Right renal pelvis (tissue), 4 donors: ENCODE data around the gene SEC61B. TPM values are rescaled to one million over a fixed set of nuclear protein-coding genes. Genes with fewer than 3 reads are reported as not detected.
A peak's percentile ranks its signal among the peaks of the same experiment; 100 is the strongest.

Experiments
- DNase-seq, 4 donors: peaks; one replicate each; pipeline ENCODE4 v3.0.0-alpha.2; 2013; ENCODE audit warnings: low read depth in 4 of 4, low spot score in 3 of 4, missing footprints in 1 of 4
- polyA plus RNA-seq, 4 donors: library from polyadenylated mRNA; unstranded; fragments of 120-200 nt; gene quantifications; one replicate each; pipeline ENCODE4 v1.2.1, GENCODE V29; 2013; ENCODE audit not compliant: insufficient read length in 4 of 4

Gene SEC61B
- 100 to 1,000 TPM; 143 to 176 (median 158) TPM for polyA plus RNA-seq

DNA sequence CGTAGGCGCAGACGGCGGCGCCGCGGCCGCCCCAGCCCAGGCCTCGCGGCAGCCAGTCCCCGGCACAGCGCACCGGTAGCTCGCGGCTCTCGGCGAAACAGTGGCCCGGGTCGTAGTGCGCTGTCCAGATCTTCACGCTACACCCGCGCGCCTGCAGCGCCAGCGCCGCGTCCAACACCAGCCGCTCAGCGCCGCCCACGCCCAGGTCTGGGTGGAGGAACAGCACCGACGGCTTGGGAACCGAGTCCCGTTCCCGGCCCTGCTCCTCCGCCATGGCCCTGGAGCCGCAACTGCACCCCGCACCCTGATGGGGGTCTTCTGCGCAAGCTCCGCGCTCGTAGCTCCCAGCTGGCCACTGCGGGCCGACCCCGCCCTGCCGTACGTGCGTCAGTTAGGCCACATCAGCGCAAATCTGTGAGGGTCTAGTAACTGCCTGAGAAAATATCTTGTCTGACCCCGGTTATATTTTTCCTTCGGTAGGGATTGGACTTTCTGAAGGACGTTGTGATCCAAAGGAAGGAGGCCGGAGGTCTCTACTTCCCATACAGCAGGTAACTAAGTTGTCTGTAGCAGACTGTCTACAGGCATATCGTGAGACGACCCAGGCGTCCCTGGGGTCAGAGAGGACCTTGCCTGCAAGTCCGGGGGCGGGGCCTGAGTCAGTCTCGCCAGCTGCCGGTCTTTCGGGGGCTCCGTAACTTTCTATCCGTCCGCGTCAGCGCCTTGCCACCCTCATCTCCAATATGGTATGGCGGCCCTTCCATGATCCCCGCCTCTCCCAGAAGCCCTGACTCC lies at the start of gene SEC61B, which contains the start of gene ALG2:
Gene SEC61B (plus strand): TSS at position 662 of the 795 bp plus-strand sequence. CDS start 82 bp downstream, at position 744.
Gene ALG2 (minus strand): TSS at position 322 of the 795 bp plus-strand sequence. CDS start 48 bp downstream, at position 274.
- peak; percentile 84 to 96 (median 89) for DNase-seq

DNA sequence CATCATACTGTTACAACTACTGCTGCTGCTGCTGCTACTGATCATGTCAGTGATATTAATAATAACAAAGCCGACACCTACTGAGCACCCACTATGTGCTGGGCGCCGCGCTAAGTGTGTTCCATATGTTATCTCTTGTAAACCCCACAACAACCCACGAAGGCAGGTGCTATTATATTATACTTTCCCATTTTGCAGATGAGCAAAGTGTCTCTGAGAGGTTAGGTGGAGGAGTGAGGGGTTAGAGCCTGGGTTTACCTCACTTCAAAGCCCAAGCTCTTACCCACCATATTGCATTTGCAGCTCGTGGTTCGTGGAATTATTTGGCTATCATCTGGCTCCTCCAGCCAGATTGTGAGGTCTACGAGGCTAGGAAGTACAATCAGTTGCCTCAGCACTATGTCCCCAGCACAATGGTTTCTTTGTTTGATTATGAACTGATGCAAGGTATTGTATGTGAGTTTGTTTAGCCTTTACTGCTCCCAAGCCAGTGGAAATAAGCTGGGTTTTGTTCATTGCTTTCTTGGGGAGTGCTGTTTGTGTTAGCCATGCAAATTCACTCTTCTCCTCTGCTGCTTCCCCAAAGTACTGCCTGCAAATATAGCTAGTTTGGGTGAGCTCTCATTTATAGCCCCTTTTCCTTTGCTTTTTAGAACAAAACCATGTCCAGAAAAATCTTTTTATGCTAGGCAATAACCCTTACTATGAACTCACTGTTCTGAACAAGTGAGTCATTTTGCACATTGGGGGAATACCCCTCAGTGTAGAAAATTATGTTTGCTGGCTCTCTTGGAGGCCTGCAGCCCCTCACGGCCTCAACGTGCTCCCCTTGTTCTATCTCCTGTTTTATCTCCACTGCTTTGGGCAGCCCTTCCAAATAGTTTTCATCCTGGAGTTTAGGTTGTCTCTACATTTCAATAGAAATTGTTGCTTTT lies 48.2 kb upstream of the SEC61B start:
- DNase-seq = no peak

DNA sequence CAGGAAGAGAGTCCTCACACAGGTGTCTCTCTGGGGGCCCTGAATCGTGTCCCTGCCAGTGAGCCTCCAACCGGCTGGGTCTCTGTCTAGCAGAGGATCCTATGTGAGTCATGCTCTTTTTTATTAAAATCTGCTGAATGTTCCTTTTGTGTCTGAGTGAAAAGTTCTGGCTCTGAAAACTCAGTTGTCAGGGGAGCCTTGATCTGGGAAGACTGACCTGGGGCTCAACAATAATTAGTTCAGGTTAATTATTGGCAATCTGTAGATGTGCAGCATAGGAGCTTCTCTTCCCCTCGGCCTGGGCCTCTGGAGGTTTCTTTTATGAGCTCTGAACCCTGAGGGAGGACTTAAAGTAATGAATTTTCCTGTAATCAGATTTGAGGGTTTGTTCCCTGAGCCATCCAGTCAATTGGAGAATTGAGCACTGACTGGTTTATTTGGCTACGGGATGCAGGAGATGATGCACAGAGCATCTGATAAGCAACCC lies 45.5 kb upstream of the SEC61B start:
- no peak for DNase-seq

DNA sequence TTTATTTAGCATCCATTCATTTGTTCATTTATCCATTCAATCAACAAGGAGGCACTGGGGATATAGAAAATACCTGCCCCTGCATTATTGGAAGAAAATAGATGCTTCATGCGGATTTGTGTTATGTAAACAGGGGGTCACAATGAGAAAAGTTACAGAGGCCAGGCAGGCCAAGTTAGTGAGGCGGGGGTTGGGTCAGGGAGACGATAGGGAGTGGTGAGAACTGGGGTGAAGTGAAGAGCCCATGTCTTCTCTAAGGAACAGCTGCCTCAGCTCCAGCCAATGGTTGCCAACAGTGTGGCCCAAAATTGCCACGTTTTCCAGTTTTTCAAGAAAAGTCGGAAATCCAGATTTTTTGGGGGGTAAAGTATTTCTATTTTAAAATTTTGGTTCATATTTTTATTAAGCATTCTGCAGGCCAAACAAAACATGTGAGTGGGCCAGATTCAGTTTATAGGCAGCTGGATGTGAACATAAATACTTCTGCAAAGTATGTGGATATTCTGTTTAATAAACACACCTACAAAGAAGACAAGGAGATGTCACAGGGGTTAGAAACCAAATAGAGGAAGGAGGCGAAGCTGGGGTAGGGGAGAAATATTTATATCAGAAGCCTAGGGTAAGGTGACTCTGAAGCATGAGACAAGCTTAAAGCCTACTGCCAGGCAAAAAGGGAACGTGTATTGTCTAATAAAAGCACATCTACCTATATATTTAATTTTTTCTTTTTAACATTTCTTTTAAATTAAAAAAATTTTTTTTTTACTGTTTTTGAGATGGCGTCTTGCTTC lies 44.3 kb upstream of the SEC61B start:
- DNase-seq = no peak

DNA sequence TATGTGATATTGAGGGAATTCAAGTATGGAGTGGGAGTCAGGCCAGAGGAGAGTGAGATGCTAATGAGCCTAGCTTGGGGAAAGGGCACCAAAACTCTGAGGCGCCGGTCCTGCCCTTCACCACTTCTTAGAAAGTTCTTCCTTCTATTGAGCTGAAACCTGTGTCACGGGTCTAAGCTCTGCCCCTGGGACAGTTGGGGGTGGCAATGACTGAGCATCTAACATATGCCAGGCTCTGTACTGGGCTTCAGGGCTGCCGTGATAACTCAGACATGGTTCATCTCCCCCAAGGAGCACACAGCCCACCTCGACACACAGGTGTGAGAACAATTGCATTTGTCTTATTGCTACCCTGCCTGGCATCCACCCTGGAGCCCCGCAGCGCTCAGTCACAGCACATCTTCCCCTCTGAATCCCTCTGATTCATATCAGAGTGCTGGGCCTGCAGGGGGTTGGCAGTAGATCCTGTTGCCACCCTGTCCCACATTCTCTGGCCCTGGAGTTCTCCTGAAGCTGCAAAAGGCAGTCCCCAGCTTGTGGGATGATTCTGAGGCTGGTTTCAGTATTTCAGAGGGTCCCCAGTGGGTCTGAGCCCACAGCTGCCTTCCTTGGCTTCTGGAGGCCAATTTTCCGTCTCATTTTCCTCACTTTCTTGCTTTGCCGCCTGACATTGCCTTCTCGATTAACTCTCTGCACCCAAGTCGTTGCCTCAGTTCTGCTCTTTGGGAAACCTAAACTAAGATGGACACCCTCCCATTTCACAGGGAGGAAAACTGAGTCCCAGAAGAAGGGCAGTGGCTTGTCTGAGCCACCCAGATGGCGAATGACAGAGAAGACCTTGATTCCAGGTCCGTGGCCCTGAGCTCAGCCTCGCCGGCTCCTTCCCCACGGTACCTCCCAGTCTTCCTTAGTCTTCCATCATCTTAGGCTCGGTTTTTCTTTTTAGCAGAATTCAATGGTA lies 42.9 kb upstream of the SEC61B start:
- no peak for DNase-seq

DNA sequence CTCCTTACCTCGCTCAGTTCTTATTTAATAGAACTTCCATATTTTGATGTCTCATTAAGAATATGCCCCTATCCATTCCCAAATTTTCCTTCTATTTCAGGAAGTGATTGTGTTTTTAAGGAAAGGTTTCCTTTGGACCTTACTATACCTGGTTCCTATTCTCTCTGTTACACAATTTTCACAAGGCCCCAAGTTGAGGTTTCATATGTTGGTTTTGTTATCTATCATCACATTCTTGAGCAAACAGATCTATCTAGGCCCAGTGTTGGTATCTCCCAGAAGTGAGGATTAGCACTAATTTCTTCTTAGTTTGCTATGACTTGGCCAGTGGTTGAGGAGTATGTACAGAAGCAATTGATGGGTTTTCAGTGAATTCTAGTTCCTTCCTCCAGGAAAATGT lies 41.9 kb upstream of the SEC61B start:
- DNase-seq = no peak

DNA sequence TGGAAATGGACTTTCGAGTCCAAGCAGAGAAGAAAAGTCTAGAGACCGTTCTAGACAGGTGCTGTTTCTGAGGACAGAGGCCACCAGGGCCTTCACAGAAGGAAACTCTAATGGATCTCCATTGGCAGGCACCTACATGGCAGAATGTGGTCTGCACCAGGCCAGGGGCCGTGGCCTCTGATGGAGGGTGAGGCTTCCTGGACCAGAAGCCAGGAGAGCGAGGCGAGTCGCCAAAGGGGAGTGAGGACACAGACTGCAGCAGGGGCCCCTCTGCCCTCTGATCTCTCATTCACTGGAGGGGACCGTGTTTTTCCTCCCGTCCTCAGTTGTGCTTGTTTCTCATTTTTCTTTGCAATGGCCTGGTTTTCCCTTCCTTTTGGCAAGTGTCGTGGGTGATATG lies 41.4 kb upstream of the SEC61B start:
- no peak for DNase-seq

DNA sequence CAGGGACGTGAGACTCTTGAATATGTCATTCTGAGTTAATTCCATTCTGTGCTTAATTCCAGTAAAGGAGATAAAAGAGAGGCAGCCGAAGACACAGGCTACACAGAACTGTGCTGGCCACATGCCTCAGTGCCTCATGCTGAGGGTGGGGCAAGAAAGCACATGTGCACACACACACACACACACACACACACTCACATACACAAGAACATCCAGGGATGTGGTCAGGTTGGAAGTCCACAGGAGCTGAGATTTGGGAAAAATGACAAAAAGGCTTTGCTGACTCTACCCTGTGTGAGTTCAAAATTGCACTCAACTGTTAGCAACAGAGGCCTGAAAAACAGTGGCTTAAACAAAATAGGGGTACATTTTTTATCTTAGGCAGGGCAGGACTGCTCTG lies 40.9 kb upstream of the SEC61B start:
- DNase-seq = no peak

DNA sequence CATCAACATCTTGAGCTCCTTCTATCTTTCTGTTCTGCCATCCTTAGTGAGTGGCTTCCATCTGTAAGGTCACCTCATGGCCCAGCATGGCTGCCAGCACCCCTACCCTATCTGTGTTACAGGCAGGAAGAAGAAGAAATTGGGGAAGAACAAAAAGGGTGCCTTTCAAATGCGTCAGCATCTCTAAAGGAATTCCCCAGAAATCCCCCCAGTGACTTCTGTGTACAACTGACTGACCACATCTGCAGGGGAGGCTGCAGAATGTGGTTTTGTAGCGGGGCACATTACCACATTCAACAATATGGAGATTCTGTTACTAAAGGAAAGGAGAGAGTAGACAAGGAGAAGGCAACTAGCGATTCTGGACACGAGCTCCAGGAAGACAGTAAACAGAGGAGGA lies 40.5 kb upstream of the SEC61B start:
- DNase-seq = no peak

DNA sequence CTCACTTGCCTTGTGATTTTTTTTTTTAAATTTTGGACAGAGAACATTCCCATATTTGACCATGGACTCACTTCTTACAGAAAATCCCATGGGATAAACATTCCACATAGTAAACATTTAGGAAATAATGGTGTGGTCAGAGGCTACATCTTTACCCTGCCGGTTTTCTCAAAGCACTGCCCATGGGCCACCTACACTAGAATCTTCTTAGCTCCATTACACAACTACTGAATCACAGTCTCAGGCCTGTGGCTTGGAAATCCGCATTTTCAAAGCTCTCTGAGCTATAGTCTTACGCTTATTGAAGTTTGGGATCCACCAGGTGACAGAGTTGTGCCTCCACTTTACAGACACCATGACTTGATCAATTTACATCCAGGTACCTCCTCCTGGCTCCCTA lies 39.7 kb upstream of the SEC61B start:
- DNase-seq = no peak

DNA sequence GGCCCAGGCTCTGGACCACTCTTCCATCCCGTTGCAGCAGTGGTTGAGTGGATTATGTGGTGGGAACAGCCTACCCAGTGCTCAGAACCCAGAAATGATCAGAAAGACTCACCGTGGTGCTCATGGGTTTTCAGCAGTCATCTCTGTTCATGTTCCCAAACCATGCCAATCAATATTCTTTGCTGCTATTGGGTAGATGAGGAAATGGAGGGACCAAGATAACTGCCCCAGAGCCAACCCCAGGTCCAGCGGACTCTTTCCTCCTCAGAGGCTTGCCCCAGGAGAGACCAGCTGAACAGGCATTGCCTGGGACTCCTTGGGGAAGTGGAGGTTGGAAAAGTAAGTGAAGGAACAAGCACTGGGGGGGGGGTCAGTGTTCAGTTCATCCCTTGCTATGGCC lies 38.5 kb upstream of the SEC61B start:
- no peak for DNase-seq

DNA sequence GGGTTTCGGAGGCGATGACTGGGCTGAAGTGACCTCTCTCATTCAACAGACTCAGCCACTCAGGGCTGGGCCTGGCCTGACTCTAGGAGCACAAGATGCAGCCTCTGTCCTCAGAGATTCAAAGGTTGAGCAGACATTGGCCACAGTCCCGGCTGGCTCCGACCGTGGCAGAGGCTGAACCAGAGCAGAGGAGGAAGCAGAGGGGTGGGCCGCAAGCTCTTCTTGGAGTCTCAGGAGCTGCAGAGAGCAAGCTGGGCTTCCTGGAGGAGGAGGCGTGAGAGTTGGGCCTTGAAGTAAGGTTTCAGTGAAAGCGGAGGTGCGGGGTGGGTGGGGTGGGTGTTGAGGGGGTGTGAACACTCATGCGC lies 38.0 kb upstream of the SEC61B start:
- no peak for DNase-seq

DNA sequence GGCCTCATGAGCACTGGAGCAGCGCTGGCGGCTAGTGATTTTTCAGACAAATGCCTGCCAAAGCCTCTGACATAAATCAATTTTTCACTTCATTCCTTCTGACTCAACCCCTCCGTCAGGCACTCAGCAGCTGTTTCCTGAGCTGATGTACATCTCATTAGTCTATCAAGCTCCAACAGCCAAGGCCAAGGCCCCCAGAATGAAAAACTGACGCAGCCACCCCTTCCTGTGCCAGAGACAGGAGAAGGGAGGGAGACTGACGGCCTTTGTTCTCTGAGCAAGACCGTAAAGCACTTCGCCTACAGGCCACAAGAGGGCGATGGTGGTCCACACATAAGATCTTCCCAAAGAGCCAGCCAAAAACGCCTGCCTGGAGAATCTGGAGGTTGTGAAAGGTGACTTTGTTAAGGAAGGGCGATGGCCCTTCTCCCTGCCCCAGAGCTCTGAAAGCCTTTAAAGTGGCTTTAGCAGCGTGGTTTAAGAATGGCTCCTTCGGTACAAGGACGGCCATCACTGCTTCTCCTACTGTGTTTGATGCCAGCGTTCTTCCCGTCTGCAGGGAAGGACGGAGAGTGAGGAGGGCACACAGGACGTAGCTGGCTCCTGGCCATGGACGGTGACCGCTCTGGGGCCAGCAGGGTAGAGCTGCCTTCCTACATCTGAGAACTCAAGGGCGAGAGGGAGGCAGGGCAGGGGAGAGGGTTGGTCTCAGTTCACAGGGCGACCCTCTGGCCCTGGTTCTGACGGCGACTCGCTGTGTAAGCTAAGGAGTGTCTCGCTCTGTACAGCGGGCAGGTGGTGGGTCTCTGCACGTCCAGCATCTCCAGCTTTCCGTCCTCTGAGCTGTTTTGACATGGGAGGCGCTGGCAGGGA lies 37.4 kb upstream of the SEC61B start:
- peak; percentile 87 to 89 (median 88) for DNase-seq

DNA sequence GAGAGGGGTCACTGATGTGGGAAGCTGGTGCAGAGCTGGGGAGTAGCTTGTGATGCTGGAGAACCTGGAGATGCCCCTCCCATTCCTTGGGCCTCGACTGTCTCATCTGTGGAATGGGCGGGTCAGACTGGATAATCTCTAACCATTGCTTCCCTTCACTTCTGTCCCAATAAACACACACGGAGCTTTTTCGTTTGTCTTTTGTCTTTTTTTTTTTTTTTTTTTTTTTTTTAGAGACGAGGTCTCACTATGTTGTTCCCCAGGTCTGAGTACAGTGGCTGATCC lies 36.8 kb upstream of the SEC61B start:
- DNase-seq = no peak

DNA sequence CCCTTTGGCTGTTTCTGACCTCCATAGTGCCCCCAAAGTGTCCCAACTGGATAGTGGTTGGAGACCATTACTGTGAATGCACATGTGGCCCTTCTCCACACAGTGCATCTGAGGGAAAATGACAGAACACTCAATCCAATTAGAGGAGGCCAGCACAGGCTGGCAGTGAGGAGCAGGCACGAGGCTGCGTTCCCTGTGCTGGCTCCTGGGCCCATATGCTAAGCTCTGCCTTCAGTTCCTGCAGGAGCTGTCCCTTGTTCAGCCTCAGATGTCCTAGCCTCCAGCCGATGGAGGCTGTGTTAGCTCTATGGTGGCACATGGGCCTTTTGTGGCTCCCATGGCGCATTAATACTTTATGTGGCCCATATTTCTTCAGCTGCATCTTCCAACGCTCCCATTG lies 36.1 kb upstream of the SEC61B start:
- no peak for DNase-seq

DNA sequence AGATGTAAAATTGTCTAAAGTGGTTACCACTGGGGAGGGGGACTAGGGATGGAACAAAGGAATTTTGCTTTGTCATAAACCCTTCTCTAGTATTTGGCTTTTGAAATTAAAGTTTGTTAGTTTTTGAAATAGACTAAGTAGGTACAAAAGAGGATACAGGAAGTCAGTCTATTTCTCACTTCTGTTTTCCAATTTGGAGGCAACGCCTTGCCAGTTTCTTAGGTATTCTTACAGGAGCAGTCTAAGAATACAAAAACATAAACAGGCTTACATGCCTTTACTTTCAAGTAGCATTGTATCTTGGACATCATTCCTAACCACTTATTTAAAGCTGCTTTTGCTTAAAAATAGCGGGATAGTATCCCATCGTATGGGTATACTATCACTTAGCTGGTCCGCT lies 34.8 kb upstream of the SEC61B start:
- no peak for DNase-seq

DNA sequence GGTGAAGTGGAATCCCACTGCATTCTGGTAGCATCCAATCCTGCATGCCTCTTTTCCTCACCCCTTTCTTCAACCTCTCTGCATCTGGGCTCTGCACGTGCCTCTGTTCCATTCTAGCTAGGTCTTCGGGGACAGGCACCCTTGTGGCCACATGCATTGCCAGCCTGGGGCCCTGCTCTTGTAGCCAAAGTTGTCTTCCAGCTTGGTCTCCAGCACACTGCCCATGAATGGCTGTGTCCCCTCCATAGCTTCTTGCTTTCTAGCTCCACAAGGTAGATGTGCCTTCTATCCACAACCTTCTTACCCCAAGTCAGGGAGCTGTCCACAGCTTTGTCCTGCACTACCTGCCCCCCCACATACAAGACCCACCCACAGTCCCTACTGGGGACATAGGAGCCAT lies 32.9 kb upstream of the SEC61B start:
- no peak for DNase-seq

DNA sequence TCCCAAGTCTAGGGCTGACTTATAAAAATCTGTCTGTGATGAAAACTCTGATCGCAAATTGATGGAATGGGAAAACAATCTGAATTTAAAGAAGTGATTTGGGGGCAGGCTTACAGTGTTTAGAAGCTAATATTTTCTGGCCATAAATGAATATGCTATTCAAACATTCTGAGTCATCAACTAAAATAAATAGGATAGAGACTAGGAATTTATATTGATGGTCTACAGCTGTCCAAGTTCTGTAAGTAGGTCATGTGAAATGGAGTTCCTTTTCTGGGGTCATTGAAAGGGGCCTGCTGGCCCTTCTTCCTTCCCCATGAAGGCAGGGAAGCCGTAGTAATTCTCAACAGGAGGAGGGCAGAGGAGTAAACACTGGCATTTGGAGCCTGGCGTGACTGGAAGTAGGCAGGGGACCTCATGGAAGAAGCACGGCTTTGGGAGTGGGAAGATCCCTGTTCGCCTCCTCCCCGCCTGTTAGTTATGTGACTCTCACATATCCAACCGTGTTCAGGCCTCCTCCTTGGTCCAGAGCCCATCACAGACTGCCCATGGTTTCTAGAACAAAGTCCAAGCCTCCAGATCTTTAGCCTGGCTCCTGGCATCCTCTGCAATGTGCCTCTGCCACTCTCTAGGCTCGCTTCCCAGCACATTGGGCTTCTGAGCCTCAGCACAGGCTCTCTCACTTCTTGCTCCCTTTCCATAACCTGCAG lies 32.0 kb upstream of the SEC61B start:
- DNase-seq = no peak
